ENCODE results near the gene DLL3. TPM values are rescaled to one million over a fixed set of nuclear protein-coding genes. Genes with fewer than 3 reads are reported as not detected.

DLL3 gene
- total RNA-seq, 4 donors from 2014 or later: not detected

DNA sequence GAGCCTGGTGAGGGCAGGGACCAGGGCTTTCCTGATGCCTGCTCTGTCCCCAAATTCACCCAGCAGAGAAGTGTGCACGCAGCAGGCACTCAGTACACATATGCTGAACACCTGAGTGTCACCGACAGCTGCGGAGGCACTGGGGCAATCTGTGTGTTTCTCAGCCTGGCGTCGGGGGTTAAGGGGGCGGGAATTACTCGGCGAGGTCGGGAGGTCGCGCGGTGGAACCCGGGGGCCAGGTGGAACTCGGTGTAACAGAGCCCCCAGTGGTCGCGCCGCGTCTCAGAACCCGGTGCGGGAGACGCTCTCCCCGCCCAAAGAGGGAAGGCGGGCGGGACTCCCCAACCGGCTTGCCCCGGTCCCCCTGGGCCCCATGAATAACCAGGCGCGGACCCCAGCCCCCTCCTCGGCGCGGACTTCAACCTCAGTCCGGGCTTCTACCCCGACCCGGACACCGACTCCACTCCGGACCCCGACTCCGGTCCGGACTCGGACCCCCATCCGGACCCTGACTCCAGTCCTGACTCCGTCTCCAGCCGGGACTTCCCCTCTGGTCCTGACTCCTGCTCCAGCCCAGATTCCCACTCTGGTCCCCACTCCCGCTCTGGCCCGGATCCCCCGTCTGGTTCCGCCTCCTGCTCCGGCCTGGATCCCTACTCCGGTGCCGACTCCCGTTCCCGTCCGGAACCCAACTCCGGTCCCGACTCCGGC lies 16.2 kb downstream of the DLL3 start, which contains the start of gene SELENOV:
TSS of gene SELENOV (plus strand) at position 300 of the 711 bp plus-strand sequence. CDS start at position 374, 74 bp downstream.
- peaks cover 33 to 66% (median 55%) of the 10 kb centered on the region in 3 donors for H3K27me3 ChIP-seq
- H3K9me3 ChIP-seq: no peaks in the 10 kb centered on the region
- H3K27ac ChIP-seq: no peak within 1 kb of the TSS
- DNase-seq: no peak
- peak within 1 kb of the TSS in 3 of 4 donors; percentile 2 to 25 (median 25) for H3K4me3 ChIP-seq
- H3K36me3 ChIP-seq: no peaks in the 10 kb centered on the region
- in situ Hi-C loops (cut with MboI; ENCODE audit: low sequenced_read_pairs in 4 of 4): no loop called here
- H3K4me1 ChIP-seq: no peaks in the 10 kb centered on the region
- ATAC-seq: no peak
- TF ChIP-seq, protein P1, sequence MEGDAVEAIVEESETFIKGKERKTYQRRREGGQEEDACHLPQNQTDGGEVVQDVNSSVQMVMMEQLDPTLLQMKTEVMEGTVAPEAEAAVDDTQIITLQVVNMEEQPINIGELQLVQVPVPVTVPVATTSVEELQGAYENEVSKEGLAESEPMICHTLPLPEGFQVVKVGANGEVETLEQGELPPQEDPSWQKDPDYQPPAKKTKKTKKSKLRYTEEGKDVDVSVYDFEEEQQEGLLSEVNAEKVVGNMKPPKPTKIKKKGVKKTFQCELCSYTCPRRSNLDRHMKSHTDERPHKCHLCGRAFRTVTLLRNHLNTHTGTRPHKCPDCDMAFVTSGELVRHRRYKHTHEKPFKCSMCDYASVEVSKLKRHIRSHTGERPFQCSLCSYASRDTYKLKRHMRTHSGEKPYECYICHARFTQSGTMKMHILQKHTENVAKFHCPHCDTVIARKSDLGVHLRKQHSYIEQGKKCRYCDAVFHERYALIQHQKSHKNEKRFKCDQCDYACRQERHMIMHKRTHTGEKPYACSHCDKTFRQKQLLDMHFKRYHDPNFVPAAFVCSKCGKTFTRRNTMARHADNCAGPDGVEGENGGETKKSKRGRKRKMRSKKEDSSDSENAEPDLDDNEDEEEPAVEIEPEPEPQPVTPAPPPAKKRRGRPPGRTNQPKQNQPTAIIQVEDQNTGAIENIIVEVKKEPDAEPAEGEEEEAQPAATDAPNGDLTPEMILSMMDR (IDR thresholded peaks at IDR 0.05 in 4 of 5, conservative IDR thresholded peaks at IDR 0.05 in 1 of 5): no peak
- TF ChIP-seq POLR2A (IDR thresholded peaks at IDR 0.05): no peak
- intact Hi-C loops (cut with DNase I; ENCODE audit: low total_unique reads): no loop called here

DNA sequence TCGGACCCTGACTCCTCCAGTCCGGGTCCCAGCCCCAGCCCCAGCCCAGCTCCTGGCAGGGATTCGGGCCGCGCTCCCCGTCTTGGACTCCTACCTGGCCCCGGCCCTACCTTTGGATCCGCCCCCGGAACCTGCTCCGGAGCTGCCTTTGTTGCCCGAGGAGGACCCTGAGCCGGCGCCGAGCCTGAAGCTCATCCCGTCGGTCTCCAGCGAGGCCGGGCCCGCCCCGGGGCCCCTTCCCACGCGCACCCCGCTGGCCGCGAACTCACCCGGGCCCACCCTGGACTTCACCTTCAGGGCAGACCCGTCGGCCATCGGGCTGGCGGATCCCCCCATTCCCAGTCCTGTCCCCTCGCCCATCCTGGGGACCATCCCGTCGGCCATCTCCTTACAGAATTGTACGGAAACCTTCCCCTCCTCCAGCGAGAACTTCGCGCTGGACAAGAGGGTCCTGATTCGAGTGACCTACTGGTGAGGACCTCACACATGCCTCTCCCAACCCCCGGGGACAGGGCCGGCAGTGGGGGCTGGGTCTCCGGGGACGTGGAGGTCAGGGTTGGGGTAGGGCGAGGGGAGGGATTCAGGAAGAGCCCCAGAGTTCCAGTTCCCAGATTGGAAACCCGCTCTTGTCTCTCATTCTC lies 16.9 kb downstream of the DLL3 start:
- Histone ChIP-seq H3K27ac (no peak overlapping the region), H3K36me3 (no peaks in the 10 kb centered on the region), H3K4me3 (peak overlapping the region in 3 of 4 donors; percentile 2 to 25 (median 25)), H3K27me3 (peaks cover 33 to 62% (median 55%) of the 10 kb centered on the region in 3 donors), H3K4me1 (no peaks in the 10 kb centered on the region), H3K9me3 (no peaks in the 10 kb centered on the region)
- ATAC-seq: no peak
- TF ChIP-seq, protein P1 (IDR thresholded peaks at IDR 0.05 in 4 of 5, conservative IDR thresholded peaks at IDR 0.05 in 1 of 5): no peak
- TF ChIP-seq POLR2A (IDR thresholded peaks at IDR 0.05): no peak
- DNase-seq: no peak
- in situ Hi-C loops (cut with MboI; ENCODE audit: low sequenced_read_pairs in 4 of 4) (no loop called here), intact Hi-C loops (cut with DNase I; ENCODE audit: low total_unique reads) (no loop called here)

DNA sequence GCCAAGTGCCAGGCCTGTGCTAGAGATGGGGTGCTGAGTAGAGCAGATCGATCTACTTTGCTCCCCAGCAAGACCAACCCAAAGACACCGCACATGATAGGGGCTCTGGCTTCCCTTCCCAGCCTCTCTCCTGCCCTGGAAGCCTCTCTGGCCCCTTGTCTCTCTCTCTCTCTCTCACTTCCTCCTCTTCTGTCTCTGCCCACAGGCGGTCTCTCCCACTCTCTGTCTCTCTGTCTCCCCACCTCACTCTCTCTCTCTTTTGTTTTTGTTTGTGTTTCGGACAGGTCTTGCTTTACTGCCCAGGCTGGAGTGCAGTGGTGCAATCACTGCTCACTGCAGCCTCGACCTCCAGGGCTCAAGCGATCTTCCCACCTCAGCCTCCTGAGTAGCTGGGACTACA lies 17.5 kb downstream of the DLL3 start:
- H3K27ac ChIP-seq: no peak overlapping the region
- no peaks in the 10 kb centered on the region for H3K9me3 ChIP-seq
- H3K4me1 ChIP-seq: no peaks in the 10 kb centered on the region
- DNase-seq (no peak), ATAC-seq (no peak)
- TF ChIP-seq POLR2A (IDR thresholded peaks at IDR 0.05): no peak
- TF ChIP-seq, protein P1 (IDR thresholded peaks at IDR 0.05 in 4 of 5, conservative IDR thresholded peaks at IDR 0.05 in 1 of 5): no peak
- in situ Hi-C loops (cut with MboI; ENCODE audit: low sequenced_read_pairs in 4 of 4) (no loop called here), intact Hi-C loops (cut with DNase I; ENCODE audit: low total_unique reads) (no loop called here)
- H3K36me3 ChIP-seq: no peaks in the 10 kb centered on the region
- peak overlapping the region in 1 of 4 donors; percentile 25 for H3K4me3 ChIP-seq
- peaks cover 33 to 59% (median 55%) of the 10 kb centered on the region in 3 donors for H3K27me3 ChIP-seq

DNA sequence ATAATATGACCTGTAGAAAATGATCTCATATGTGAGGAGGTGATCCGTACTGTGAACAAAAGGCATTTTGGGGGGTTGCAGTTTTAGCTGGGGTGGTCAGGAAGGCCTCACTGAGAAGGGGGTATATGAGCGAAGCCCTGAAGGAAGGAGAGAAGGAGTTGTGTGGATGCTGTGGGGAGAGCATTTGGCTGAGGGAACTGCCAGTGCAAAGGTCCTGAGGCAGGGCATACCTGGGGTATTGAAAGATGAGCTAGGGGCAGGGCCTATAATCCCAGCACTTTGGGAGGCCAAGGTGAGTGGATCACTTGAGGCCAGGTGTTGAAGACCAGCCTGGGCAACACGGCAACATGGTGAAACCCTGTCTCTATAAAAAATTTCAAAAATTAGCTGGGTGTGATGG lies 18.7 kb downstream of the DLL3 start:
- intact Hi-C loops (cut with DNase I; ENCODE audit: low total_unique reads): no loop called here
- H3K4me3 ChIP-seq: no peak overlapping the region
- in situ Hi-C loops (cut with MboI; ENCODE audit: low sequenced_read_pairs in 4 of 4): no loop called here
- no peak for TF ChIP-seq POLR2A (IDR thresholded peaks at IDR 0.05)
- TF ChIP-seq, protein P1 (IDR thresholded peaks at IDR 0.05 in 4 of 5, conservative IDR thresholded peaks at IDR 0.05 in 1 of 5): no peak
- H3K36me3 ChIP-seq: no peaks in the 10 kb centered on the region
- H3K27me3 ChIP-seq: peaks cover 33 to 51% (median 50%) of the 10 kb centered on the region in 3 donors
- no peaks in the 10 kb centered on the region for H3K9me3 ChIP-seq
- DNase-seq (no peak), ATAC-seq (no peak)
- no peak overlapping the region for H3K27ac ChIP-seq
- H3K4me1 ChIP-seq: no peaks in the 10 kb centered on the region
